Measurements from ENCODE around the gene LSM5. TPM values are rescaled to one million over a fixed set of nuclear protein-coding genes. Genes with fewer than 3 reads are reported as not detected.
A peak's percentile ranks its signal among the peaks of the same experiment; 100 is the strongest.

Gene LSM5
- total RNA-seq, 2 donors from 2014 or later: 74.7 to 102 TPM

DNA sequence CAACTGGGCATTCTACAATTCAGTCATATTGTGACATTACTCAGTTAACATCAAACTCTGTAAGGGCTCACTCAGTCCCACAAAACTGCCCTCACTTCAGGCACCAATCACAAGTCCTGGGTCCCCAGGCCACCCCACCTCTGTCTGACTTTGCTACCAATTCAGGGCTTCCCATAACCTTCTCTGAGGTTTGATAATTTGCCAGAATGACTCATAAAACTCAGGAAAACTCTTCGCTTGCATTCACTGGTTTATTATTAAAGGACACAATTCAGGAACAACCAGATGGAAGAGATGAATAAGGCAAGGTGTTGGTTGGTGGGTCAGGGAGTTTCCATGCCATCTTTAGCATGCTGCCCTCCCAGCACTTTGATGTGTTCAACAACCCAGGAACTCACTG, 46.4 kb upstream of the LSM5 start:
- H3K27me3 ChIP-seq (ENCODE audit: control insufficient read depth, insufficient read depth, low read length, poor library complexity, severe bottlenecking): no peaks in the 10 kb centered on the region
- H3K36me3 ChIP-seq (ENCODE audit: control insufficient read depth, insufficient read depth, low read length): peaks cover 4% of the 10 kb centered on the region
- Mint-ChIP-seq H3K27me3 (ENCODE audit: insufficient read depth) (no peaks in the 10 kb centered on the region), H3K27ac (no peak overlapping the region), H3K36me3 (ENCODE audit: low read depth) (peaks cover 15% of the 10 kb centered on the region), H3K4me3 (no peak overlapping the region), H3K4me1 (peaks cover 14% of the 10 kb centered on the region), H3K9me3 (no peaks in the 10 kb centered on the region)
- no peaks in the 10 kb centered on the region for H3K4me1 ChIP-seq (ENCODE audit: control insufficient read depth, insufficient read depth, low read length)
- H3K27ac ChIP-seq (ENCODE audit: low read depth, low read length): no peak overlapping the region
- no peak overlapping the region for H3K9ac ChIP-seq (ENCODE audit: extremely low read depth, low read length, poor library complexity, severe bottlenecking)
- no peak overlapping the region for H3K4me3 ChIP-seq (ENCODE audit: low read length)
- DNase-seq: no peak
- H3K9me3 ChIP-seq (ENCODE audit: control insufficient read depth, low read length): peaks cover 14% of the 10 kb centered on the region
- WGBS, 2 experiments (ENCODE audit: insufficient coverage in 1 of 2, insufficient read length in 1 of 2): 47 to 80% methylated on average over 1 of the region's 1 CpG
- TF ChIP-seq, protein P1, sequence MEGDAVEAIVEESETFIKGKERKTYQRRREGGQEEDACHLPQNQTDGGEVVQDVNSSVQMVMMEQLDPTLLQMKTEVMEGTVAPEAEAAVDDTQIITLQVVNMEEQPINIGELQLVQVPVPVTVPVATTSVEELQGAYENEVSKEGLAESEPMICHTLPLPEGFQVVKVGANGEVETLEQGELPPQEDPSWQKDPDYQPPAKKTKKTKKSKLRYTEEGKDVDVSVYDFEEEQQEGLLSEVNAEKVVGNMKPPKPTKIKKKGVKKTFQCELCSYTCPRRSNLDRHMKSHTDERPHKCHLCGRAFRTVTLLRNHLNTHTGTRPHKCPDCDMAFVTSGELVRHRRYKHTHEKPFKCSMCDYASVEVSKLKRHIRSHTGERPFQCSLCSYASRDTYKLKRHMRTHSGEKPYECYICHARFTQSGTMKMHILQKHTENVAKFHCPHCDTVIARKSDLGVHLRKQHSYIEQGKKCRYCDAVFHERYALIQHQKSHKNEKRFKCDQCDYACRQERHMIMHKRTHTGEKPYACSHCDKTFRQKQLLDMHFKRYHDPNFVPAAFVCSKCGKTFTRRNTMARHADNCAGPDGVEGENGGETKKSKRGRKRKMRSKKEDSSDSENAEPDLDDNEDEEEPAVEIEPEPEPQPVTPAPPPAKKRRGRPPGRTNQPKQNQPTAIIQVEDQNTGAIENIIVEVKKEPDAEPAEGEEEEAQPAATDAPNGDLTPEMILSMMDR (conservative IDR thresholded peaks at IDR 0.05): no peak

DNA sequence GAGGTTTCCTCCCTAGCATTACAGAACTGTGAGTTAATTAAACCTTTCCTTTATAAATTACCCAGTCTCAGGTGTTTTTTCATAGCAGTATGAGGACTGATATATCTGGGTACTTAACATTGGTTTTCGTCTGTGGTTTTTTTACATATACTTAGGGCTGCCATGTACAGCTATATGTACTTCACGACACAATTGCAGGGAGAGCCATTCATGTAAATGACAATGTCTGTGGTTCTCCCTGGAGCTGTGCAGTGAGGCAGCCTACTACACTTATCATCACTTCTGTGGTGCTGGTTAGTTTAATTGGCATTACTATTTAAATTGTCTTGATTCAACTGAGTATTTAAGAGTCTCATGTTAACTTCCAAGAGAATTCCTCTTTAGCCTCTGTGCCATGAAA, 45.8 kb upstream of the LSM5 start:
- TF ChIP-seq, protein P1 (conservative IDR thresholded peaks at IDR 0.05): no peak

DNA sequence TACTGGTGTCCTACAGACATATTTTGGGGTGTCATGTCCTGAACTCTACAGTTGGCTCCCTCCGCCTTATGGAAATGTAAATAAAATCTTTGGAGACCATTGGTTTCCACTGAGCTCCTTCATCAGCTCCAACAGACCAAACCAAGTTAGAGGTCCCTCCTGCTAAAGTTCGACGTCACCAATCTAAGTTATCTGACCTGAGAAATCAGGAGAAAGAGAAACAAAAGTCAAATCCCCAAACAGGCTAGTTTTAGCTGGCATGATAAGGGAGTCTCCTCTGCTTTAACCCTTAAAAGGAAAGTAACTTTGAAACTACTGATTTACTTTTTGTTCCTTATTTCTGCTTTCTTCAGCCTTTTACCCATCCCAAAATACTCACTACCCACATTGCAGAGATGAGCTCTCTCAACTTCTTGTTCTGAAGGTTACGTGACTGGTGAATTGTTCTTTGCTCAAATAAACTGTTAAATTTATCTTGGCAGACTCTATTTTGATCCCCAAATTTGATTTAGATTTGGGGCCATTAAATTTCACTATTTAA, 45.1 kb upstream of the LSM5 start:
- Histone ChIP-seq H3K27ac (ENCODE audit: low read depth, low read length) (no peak overlapping the region), H3K27me3 (ENCODE audit: control insufficient read depth, insufficient read depth, low read length, poor library complexity, severe bottlenecking) (no peaks in the 10 kb centered on the region), H3K9ac (ENCODE audit: extremely low read depth, low read length, poor library complexity, severe bottlenecking) (no peak overlapping the region), H3K36me3 (ENCODE audit: control insufficient read depth, insufficient read depth, low read length) (peaks cover 1% of the 10 kb centered on the region), H3K4me3 (ENCODE audit: low read length) (peak overlapping the region; percentile 41), H3K4me1 (ENCODE audit: control insufficient read depth, insufficient read depth, low read length) (no peaks in the 10 kb centered on the region), H3K9me3 (ENCODE audit: control insufficient read depth, low read length) (peaks cover 18% of the 10 kb centered on the region)
- no peaks in the 10 kb centered on the region for H3K27me3 Mint-ChIP-seq (ENCODE audit: insufficient read depth)
- H3K9me3 Mint-ChIP-seq: no peaks in the 10 kb centered on the region
- no peak overlapping the region for H3K4me3 Mint-ChIP-seq
- no peak for DNase-seq
- peaks cover 14% of the 10 kb centered on the region for H3K4me1 Mint-ChIP-seq
- TF ChIP-seq, protein P1 (conservative IDR thresholded peaks at IDR 0.05): no peak
- H3K27ac Mint-ChIP-seq: no peak overlapping the region
- WGBS, 2 experiments (ENCODE audit: insufficient coverage in 1 of 2, insufficient read length in 1 of 2): 75 to 83% methylated on average over 1 to 4 of the region's 4 CpGs
- H3K36me3 Mint-ChIP-seq (ENCODE audit: low read depth): peaks cover 11% of the 10 kb centered on the region

More for the DNA sequence above, 45.8 kb upstream of the LSM5 start:
- no peak overlapping the region for H3K27ac ChIP-seq (ENCODE audit: low read depth, low read length)
- H3K27me3 ChIP-seq (ENCODE audit: control insufficient read depth, insufficient read depth, low read length, poor library complexity, severe bottlenecking): no peaks in the 10 kb centered on the region
- no peaks in the 10 kb centered on the region for H3K27me3 Mint-ChIP-seq (ENCODE audit: insufficient read depth)
- 86 to 92% methylated on average over 2 of the region's 2 CpGs for WGBS, 2 experiments (ENCODE audit: insufficient coverage in 1 of 2, insufficient read length in 1 of 2)
- H3K4me1 Mint-ChIP-seq: peaks cover 14% of the 10 kb centered on the region
- H3K9me3 ChIP-seq (ENCODE audit: control insufficient read depth, low read length): peaks cover 20% of the 10 kb centered on the region
- H3K4me1 ChIP-seq (ENCODE audit: control insufficient read depth, insufficient read depth, low read length): no peaks in the 10 kb centered on the region
- peaks cover 15% of the 10 kb centered on the region for H3K36me3 Mint-ChIP-seq (ENCODE audit: low read depth)
- no peak overlapping the region for H3K9ac ChIP-seq (ENCODE audit: extremely low read depth, low read length, poor library complexity, severe bottlenecking)
- H3K9me3 Mint-ChIP-seq: no peaks in the 10 kb centered on the region
- H3K4me3 Mint-ChIP-seq: no peak overlapping the region
- H3K4me3 ChIP-seq (ENCODE audit: low read length): no peak overlapping the region
- no peak for DNase-seq
- H3K27ac Mint-ChIP-seq: peak overlapping the region; percentile 11
- H3K36me3 ChIP-seq (ENCODE audit: control insufficient read depth, insufficient read depth, low read length): peaks cover 4% of the 10 kb centered on the region
